Transverse colon (tissue), 4 donors: ENCODE results near the gene NTN5. TPM values are rescaled to one million over a fixed set of nuclear protein-coding genes. Genes with fewer than 3 reads are reported as not detected.

ENCODE experiments used
- DNase-seq: peaks from one replicate; pipeline ENCODE4 v3.0.0-alpha.2; 2019
- H3K27ac ChIP-seq, 4 donors: fragments of 200-600 bp; sonication (generic); 2 replicates each; pipeline ENCODE4 v1.5.1; 2016 to 2018; ENCODE audit warnings: inconsistent platforms in 4 of 4
- H3K27me3 ChIP-seq: fragments of 200-600 bp; sonication (generic); 2 replicates; pipeline ENCODE4 v1.5.1; 2017; ENCODE audit warnings: inconsistent platforms
- H3K36me3 ChIP-seq, 4 donors: fragments of 200-600 bp; sonication (generic); 2 replicates each; pipeline ENCODE4 v1.5.1; 2017 to 2019; ENCODE audit warnings: inconsistent platforms in 4 of 4
- H3K4me1 ChIP-seq, 4 donors: fragments of 200-600 bp; sonication (generic); 2 replicates each; pipeline ENCODE4 v1.5.1; 2017 to 2020; ENCODE audit warnings: inconsistent platforms in 4 of 4
- H3K4me3 ChIP-seq, 4 donors: fragments of 200-600 bp; sonication (generic); 1 replicate in 1 of 4; 2 replicates in 3 of 4; pipeline versions ENCODE4 v1.5.1 to v1.6.1; 2017 to 2019; ENCODE audit warnings: inconsistent platforms in 4 of 4
- H3K9me3 ChIP-seq, 2 donors: fragments of 200-600 bp; sonication (generic); 2 replicates each; pipeline ENCODE4 v1.5.1; 2017 to 2019; ENCODE audit warnings: inconsistent platforms in 2 of 2
- EP300 ChIP-seq: sonication (generic); formaldehyde crosslinking; IDR thresholded peaks from one replicate; pipeline ENCODE4 v1.6.1; 2017; ENCODE audit warnings: antibody characterized with exemption, low read depth
- POLR2A ChIP-seq: fragments of 450-650 bp; IDR thresholded peaks from one replicate; pipeline ENCODE4 v1.6.1; 2016; ENCODE audit warnings: antibody characterized with exemption, mild to moderate bottlenecking, moderate library complexity
- POLR2AphosphoS5 ChIP-seq, 3 donors: sonication (generic); formaldehyde crosslinking; IDR thresholded peaks; one replicate each; pipeline ENCODE4 v1.6.1; 2016; ENCODE audit warnings: antibody characterized with exemption in 3 of 3
- WGBS, 2 donors: methylation state at CpG; one replicate each; pipeline ENCODE4 v1.1.5; 2018; ENCODE audit warnings: low coverage in 1 of 2; 5-methylcytosine and 5-hydroxymethylcytosine counted together
- in situ Hi-C, 4 donors: fragments of 200-750 bp; cut with MboI; loops; one replicate each; pipeline versions ENCODE4 v1.15.0 to v1.15.1; 2017; ENCODE audit warnings: low sequenced_read_pairs in 3 of 4, low pct_ligation_motif_present in 1 of 4, low pct_unique_long_range_greater_than_20kb in 1 of 4
- intact Hi-C: fragments of 100-400 bp; cut with DNase I; formaldehyde crosslinking; loops from one replicate; pipeline ENCODE4 v1.15.1; 2023; ENCODE audit warnings: low total_unique reads
- total RNA-seq, 4 donors: library from RNA; depleted of rRNA; stranded (reverse); fragments of >200 nt; gene quantifications; one replicate each; pipeline ENCODE4 v1.1.0, GENCODE V29; 2016
- TF ChIP-seq, protein P1 (sequence below), 5 experiments: fragments of 200-600 bp in 3 of 5; fragments of 450-650 bp in 2 of 5; sonication (generic) in 3 of 5; IDR thresholded peaks; 1 replicate in 2 of 5; 2 replicates in 3 of 5; pipeline ENCODE4 v1.5.1; 2016 to 2017; ENCODE audit warnings: antibody characterized with exemption in 5 of 5, inconsistent platforms in 3 of 5, mild to moderate bottlenecking in 2 of 5, moderate library complexity in 1 of 5

Gene NTN5
- total RNA-seq, 4 donors from 2014 or later, result 0.41 to 1.1 TPM; not detected in 2

DNA sequence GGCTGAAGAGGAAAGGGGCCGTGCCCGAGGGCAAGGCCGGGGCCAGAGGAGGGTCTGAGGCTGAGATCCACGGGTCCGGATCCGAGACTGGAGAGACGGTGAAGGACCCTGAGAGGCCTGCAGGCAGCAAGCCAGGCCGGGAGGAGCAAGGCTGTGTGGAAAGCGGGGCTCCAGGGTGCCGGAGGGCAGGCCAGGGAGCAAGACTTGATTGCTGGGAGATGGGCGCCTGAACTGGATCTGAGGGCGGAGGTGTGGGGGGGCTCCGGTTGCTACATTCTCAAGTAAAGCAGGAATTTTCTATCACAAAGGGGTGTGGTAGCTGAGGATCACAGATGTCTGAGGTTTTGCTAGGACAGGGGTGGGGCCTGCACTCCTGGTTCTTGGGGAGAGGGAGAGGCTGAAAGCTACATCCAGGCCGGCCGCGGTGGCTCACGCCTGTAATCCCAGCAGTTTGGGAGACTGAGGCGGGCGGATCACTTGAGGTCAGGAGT, 42.9 kb upstream of the NTN5 start:
- peaks cover 21 to 47% (median 41%) of the 10 kb centered on the region in 4 donors for H3K4me1 ChIP-seq
- 62% methylated on average over 19 of the region's 19 CpGs; no CpG with 5 or more reads in 1 of the 2 donors for WGBS, 2 donors
- H3K9me3 ChIP-seq, result no peaks in the 10 kb centered on the region
- intact Hi-C loops (no loop called here), in situ Hi-C loops (no loop called here)
- DNase-seq, result peak; percentile 37
- H3K27me3 ChIP-seq, result no peaks in the 10 kb centered on the region
- TF ChIP-seq POLR2AphosphoS5 (IDR thresholded peaks at IDR 0.05) (no peak), EP300 (no peak), POLR2A (no peak)
- TF ChIP-seq, protein P1, sequence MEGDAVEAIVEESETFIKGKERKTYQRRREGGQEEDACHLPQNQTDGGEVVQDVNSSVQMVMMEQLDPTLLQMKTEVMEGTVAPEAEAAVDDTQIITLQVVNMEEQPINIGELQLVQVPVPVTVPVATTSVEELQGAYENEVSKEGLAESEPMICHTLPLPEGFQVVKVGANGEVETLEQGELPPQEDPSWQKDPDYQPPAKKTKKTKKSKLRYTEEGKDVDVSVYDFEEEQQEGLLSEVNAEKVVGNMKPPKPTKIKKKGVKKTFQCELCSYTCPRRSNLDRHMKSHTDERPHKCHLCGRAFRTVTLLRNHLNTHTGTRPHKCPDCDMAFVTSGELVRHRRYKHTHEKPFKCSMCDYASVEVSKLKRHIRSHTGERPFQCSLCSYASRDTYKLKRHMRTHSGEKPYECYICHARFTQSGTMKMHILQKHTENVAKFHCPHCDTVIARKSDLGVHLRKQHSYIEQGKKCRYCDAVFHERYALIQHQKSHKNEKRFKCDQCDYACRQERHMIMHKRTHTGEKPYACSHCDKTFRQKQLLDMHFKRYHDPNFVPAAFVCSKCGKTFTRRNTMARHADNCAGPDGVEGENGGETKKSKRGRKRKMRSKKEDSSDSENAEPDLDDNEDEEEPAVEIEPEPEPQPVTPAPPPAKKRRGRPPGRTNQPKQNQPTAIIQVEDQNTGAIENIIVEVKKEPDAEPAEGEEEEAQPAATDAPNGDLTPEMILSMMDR (IDR thresholded peaks at IDR 0.05), result no peak
- no peaks in the 10 kb centered on the region for H3K36me3 ChIP-seq
- peak overlapping the region in 1 of 4 donors; percentile 75 for H3K4me3 ChIP-seq
- peak overlapping the region; percentile 85 to 93 (median 90) for H3K27ac ChIP-seq

DNA sequence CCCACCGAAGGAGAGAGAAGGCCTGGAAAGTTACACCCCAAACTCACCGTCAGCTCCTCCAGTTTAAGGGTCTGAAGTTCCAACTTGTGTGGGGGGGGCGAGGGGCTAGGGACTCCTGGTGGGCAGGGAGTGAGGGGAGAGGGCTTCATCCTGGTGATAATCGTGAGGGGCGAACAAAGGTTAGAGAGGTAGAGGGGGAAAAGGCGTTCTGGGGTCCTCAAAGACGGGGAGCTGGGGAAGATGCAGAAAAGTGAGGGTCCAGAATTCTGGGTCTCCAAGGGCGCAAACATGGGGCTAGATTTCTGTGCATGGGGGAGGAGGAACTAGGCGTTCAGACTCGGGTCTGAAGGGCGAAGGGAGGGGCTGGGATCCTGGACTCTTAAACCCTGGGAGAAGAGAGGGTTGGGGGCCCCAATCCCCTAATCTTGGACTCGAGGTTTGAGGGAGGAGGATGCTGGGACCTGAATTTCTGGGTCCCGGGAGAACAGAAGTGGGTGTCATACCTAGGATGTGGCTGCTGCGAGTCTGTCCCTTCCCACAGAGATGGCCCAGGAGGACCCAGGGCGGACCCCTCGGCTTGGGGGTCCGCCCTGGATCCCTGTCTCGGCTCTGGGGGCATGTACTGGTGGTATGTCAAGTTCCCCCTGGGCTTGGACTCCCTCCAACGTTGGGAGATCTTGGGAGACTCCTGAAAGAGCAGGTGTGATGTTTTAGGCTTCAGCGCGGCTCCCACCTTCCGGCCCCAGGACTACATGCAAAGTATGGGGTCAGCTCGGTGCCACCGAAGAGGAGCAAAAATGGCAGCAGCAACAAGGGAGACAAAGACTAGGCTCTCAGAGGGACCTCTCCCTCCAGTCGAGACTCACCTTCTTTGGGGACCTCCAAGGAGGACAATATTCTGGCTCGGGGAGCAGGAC, 42.2 kb upstream of the NTN5 start:
- intact Hi-C loops, result no loop called here
- peaks cover 17 to 42% (median 37%) of the 10 kb centered on the region in 4 donors for H3K4me1 ChIP-seq
- H3K27me3 ChIP-seq, result no peaks in the 10 kb centered on the region
- WGBS, 2 donors, result 41 to 60% methylated on average over 2 to 26 of the region's 26 CpGs
- in situ Hi-C loops, result no loop called here
- H3K9me3 ChIP-seq, result no peaks in the 10 kb centered on the region
- H3K4me3 ChIP-seq, result peak overlapping the region; percentile 49 to 75 (median 54)
- H3K36me3 ChIP-seq, result no peaks in the 10 kb centered on the region
- peak overlapping the region; percentile 85 to 93 (median 90) for H3K27ac ChIP-seq
- TF ChIP-seq POLR2A, result no peak
- peak; percentile 65 for DNase-seq

DNA sequence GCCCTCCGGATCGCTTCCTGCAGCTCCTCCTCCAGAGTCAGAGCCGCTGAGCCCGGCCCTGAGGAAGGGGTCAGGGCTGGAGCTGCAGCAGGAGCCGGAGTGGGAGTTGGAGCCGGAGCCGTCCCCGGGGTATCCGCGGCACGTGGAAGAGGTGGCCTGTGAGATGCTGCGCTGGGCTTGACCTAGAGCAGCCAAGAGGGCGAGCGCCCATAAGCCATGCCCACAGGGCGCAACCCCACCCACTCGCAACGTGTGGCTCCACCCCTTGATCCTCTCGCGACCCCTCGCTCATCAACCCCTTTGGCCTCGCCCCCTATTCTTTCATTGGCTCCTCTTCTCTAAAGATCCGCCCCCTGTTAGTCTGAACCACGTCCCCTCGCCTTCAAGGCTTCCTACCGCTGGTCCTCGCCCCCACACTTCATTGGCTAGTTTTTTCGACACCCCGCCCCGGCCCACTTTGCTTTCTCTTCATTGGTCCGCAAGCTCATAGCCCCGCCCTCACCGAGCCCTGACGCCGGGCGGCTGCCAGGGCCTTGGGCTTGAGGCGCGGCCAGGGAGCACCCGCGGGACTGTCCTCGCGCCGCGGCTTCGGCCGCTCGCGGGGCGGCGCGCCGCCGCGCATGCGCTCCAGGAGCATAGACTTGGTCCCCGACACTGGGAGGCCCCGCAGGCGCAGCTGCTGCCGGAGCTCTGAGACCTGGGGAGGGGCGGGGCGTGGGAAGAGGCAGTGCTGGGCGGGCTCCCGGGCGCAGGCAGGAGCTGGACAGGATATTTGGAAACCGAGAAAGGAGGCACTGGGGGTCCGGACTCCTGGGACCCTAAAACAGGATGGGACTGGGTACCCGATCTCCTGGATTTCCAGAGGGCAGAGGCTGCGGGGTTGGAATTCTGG, 41.3 kb upstream of the NTN5 start:
- TF ChIP-seq EP300, result no peak
- TF ChIP-seq POLR2AphosphoS5 (IDR thresholded peaks at IDR 0.05), result peak; percentile 38 to 71 (median 58)
- TF ChIP-seq, protein P1 (IDR thresholded peaks at IDR 0.05), result no peak
- TF ChIP-seq POLR2A, result peak; percentile 64
- in situ Hi-C loops, result no loop called here
- 0 to 1% methylated on average over 15 to 51 of the region's 67 CpGs for WGBS, 2 donors
- DNase-seq, result peak; percentile 99
- H3K4me1 ChIP-seq, result peaks cover 16 to 39% (median 35%) of the 10 kb centered on the region in 4 donors
- no peaks in the 10 kb centered on the region for H3K27me3 ChIP-seq
- H3K27ac ChIP-seq, result peak overlapping the region; percentile 85 to 93 (median 90)
- H3K36me3 ChIP-seq, result no peaks in the 10 kb centered on the region
- intact Hi-C loops, result no loop called here
- H3K9me3 ChIP-seq, result no peaks in the 10 kb centered on the region
- H3K4me3 ChIP-seq, result peak overlapping the region; percentile 49 to 75 (median 58)

DNA sequence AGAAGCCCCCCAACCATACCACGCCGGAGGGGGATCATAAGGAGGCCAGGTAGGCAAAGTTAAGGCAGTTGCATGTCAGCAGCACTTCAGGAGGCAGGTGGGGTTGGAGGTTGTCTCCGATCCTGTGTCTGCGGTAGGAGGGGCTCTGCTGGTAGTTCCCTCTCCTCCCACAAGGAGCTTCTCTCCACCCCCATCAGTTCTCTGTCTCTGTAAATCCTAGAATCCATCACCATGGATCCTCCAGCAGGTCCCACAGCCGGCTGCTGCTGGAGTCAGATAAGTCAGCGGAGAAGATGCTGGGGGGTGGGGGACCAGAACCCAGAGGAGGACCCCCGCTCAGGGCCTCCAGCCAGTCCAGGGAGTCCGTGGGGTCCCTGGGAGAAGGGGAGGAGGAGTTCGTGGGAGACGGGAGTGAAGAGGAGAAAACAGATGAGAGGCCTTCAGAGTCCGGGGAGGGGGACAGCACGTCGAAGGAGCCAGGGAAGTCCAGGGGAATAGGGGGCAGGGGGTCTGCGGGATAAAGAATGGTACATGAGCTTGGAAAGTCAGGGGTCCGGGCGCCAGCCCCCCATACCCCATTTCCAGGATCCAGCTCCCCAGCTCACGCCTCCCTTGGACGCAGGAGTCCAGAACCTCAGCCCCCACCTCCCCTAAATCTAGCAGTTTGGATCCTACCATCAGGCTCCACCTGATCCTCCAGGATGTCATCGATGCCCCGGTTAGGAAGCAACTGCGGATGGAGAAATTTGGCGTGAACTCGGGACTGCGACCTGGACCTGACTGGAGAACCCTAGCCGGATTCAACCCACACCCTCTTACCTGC, 40.4 kb upstream of the NTN5 start:
- Histone ChIP-seq H3K4me1 (peaks cover 16 to 39% (median 35%) of the 10 kb centered on the region in 4 donors), H3K36me3 (no peaks in the 10 kb centered on the region), H3K27ac (peak overlapping the region; percentile 68 to 93 (median 89)), H3K9me3 (no peaks in the 10 kb centered on the region), H3K4me3 (peak overlapping the region; percentile 18 to 75 (median 58)), H3K27me3 (no peaks in the 10 kb centered on the region)
- intact Hi-C loops (no loop called here), in situ Hi-C loops (no loop called here)
- DNase-seq, result no peak
- no peak for TF ChIP-seq EP300
- no peak for TF ChIP-seq POLR2AphosphoS5 (IDR thresholded peaks at IDR 0.05)
- TF ChIP-seq, protein P1 (IDR thresholded peaks at IDR 0.05), result peak in 1 of 5 experiments; percentile 31
- WGBS, 2 donors, result 17% methylated on average over 25 of the region's 25 CpGs; no CpG with 5 or more reads in 1 of the 2 donors
